ENCODE measurements around the gene CABLES2.

CABLES2 gene

GRCh38 chr20:62448038-62448437 is 41.0 kb upstream of the CABLES2 start:
- Histone ChIP-seq H3K27ac (ENCODE audit: low read depth, low read length, poor library complexity, severe bottlenecking) (no peak overlapping the region), H3K9ac (ENCODE audit: low read length) (no peak overlapping the region), H3K9me3 (ENCODE audit: low read length) (no peaks in the 10 kb centered on the region), H3K4me3 (ENCODE audit: low read depth, low read length, poor library complexity, severe bottlenecking) (no peak overlapping the region), H3K4me1 (ENCODE audit: insufficient read depth, low read length, severe bottlenecking) (no peaks in the 10 kb centered on the region), H3K79me2 (ENCODE audit: insufficient read depth, low read length) (no peaks in the 10 kb centered on the region), H3K36me3 (ENCODE audit: insufficient read depth, low read length) (no peaks in the 10 kb centered on the region), H3K4me2 (ENCODE audit: low read length) (no peak overlapping the region), H2AFZ (ENCODE audit: low read length) (no peak overlapping the region), H3F3A (ENCODE audit: insufficient read depth, low read length) (no peaks in the 10 kb centered on the region), H4K20me1 (ENCODE audit: insufficient read depth, low read length) (no peaks in the 10 kb centered on the region), H3K27me3 (ENCODE audit: insufficient read depth, low read length) (no peaks in the 10 kb centered on the region; the same call in 1 of the 2 replicates), H3K9me2 (ENCODE audit: low read depth, low read length) (no peaks in the 10 kb centered on the region)
- TF ChIP-seq, protein P1, sequence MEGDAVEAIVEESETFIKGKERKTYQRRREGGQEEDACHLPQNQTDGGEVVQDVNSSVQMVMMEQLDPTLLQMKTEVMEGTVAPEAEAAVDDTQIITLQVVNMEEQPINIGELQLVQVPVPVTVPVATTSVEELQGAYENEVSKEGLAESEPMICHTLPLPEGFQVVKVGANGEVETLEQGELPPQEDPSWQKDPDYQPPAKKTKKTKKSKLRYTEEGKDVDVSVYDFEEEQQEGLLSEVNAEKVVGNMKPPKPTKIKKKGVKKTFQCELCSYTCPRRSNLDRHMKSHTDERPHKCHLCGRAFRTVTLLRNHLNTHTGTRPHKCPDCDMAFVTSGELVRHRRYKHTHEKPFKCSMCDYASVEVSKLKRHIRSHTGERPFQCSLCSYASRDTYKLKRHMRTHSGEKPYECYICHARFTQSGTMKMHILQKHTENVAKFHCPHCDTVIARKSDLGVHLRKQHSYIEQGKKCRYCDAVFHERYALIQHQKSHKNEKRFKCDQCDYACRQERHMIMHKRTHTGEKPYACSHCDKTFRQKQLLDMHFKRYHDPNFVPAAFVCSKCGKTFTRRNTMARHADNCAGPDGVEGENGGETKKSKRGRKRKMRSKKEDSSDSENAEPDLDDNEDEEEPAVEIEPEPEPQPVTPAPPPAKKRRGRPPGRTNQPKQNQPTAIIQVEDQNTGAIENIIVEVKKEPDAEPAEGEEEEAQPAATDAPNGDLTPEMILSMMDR (IDR thresholded peaks at IDR 0.05; ENCODE audit: low read length) = no peak
- TF ChIP-seq EZH2 (IDR thresholded peaks at IDR 0.05; ENCODE audit: borderline replicate concordance, low read length) = no peak

- H3K9me2 ChIP-seq (ENCODE audit: low read depth, low read length) = no peaks in the 10 kb centered on the region
- H3K36me3 ChIP-seq (ENCODE audit: insufficient read depth, low read length) = no peaks in the 10 kb centered on the region
- no peak overlapping the region for H2AFZ ChIP-seq (ENCODE audit: low read length)
- no peaks in the 10 kb centered on the region for H3F3A ChIP-seq (ENCODE audit: insufficient read depth, low read length)
- H3K9me3 ChIP-seq (ENCODE audit: low read length) = no peaks in the 10 kb centered on the region
- H3K79me2 ChIP-seq (ENCODE audit: insufficient read depth, low read length) = no peaks in the 10 kb centered on the region
- H3K27ac ChIP-seq (ENCODE audit: low read depth, low read length, poor library complexity, severe bottlenecking) = no peak overlapping the region
- H3K4me3 ChIP-seq (ENCODE audit: low read depth, low read length, poor library complexity, severe bottlenecking) = no peak overlapping the region
- no peak for TF ChIP-seq EZH2 (IDR thresholded peaks at IDR 0.05; ENCODE audit: borderline replicate concordance, low read length)
- TF ChIP-seq, protein P1 (IDR thresholded peaks at IDR 0.05; ENCODE audit: low read length) = no peak
- H3K27me3 ChIP-seq (ENCODE audit: insufficient read depth, low read length) = no peaks in the 10 kb centered on the region; the same call in 1 of the 2 replicates
- no peaks in the 10 kb centered on the region for H4K20me1 ChIP-seq (ENCODE audit: insufficient read depth, low read length)
- no peak overlapping the region for H3K4me2 ChIP-seq (ENCODE audit: low read length)
- no peak overlapping the region for H3K9ac ChIP-seq (ENCODE audit: low read length)
- H3K4me1 ChIP-seq (ENCODE audit: insufficient read depth, low read length, severe bottlenecking) = no peaks in the 10 kb centered on the region
Measured at GRCh38 chr20:62446888-62447869, 40.1 kb upstream of the CABLES2 start.

DNA sequence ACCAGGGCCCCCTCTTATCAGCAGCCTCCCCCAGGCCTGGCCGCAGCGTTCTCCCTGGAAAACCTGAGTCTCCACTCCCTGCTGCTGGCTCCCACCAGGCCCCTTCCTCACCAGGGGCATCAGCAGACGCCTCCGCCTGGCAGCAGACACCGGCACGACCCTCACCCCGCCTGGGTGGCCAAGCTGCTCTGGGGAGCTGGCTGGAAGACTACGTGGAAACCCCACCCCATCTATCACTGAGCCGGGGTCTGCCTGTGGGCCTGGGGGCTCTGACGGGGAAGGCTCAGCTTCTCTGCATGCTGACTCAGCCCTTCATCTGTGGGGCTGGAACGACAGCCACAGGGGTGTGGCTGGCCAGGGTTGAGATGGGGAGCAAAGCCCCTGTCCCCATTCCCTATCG is 39.4 kb upstream of the CABLES2 start:
- no peaks in the 10 kb centered on the region for H3K9me3 ChIP-seq (ENCODE audit: low read length)
- H2AFZ ChIP-seq (ENCODE audit: low read length) = no peak overlapping the region
- H4K20me1 ChIP-seq (ENCODE audit: insufficient read depth, low read length) = no peaks in the 10 kb centered on the region
- no peaks in the 10 kb centered on the region for H3F3A ChIP-seq (ENCODE audit: insufficient read depth, low read length)
- H3K27me3 ChIP-seq (ENCODE audit: insufficient read depth, low read length) = no peaks in the 10 kb centered on the region; the same call in 1 of the 2 replicates
- H3K79me2 ChIP-seq (ENCODE audit: insufficient read depth, low read length) = no peaks in the 10 kb centered on the region
- no peak for TF ChIP-seq EZH2 (IDR thresholded peaks at IDR 0.05; ENCODE audit: borderline replicate concordance, low read length)
- TF ChIP-seq, protein P1 (IDR thresholded peaks at IDR 0.05; ENCODE audit: low read length) = no peak
- no peak overlapping the region for H3K27ac ChIP-seq (ENCODE audit: low read depth, low read length, poor library complexity, severe bottlenecking)
- no peaks in the 10 kb centered on the region for H3K9me2 ChIP-seq (ENCODE audit: low read depth, low read length)
- H3K9ac ChIP-seq (ENCODE audit: low read length) = no peak overlapping the region
- H3K4me3 ChIP-seq (ENCODE audit: low read depth, low read length, poor library complexity, severe bottlenecking) = no peak overlapping the region
- no peaks in the 10 kb centered on the region for H3K36me3 ChIP-seq (ENCODE audit: insufficient read depth, low read length)
- no peaks in the 10 kb centered on the region for H3K4me1 ChIP-seq (ENCODE audit: insufficient read depth, low read length, severe bottlenecking)
- H3K4me2 ChIP-seq (ENCODE audit: low read length) = no peak overlapping the region

Measured in OCI-LY1 (cell line).